GM12892 (cell line): ENCODE data around the gene SPG7.

ENCODE experiments used
- POLR2A ChIP-seq: IDR thresholded peaks from 2 replicates; pipeline ENCODE4 v1.6.1; 2011; ENCODE audit warnings: low read depth, low read length, control low read depth
- POLR2AphosphoS5 ChIP-seq: IDR thresholded peaks from 2 replicates; pipeline ENCODE4 v1.6.1; 2011; ENCODE audit warnings: low read depth, low read length, control low read depth

DNA sequence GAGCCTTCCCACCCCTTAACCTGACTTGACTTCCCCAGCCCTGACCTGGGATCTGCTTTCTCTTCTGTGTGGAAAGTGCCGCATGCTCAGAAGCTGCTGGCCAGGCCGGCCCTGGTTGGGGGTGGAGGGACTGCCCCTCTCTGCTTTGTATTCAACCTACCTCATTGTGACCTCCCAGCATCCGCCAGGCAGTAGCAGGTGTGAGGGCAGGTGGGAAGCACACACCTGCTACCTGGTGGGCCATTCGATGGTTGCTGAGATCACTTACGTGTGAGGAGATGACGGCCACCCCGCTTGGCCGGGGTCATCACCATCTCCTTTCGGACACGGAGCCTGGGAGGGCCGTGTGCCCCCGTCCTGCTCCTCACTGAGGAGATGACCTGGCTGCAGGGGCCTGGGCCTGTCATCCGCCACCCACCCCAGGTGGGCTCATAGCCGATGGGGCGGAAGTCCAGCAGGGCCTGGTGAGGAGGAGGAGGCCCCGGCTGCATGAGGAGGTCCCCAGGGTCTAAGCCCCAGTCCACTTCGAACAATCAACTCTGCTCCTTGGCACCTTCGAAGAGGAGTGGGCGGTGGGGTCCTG, 74.5 kb downstream of the SPG7 start:
- TF ChIP-seq POLR2A: no peak
- TF ChIP-seq POLR2AphosphoS5: no peak
